ENCODE measurements around the gene LIMS1. TPM values are rescaled to one million over a fixed set of nuclear protein-coding genes. Genes with fewer than 3 reads are reported as not detected.
"Not testable (repeated sequence)": the region's sequence is repeated elsewhere in the genome, so short reads cannot be mapped to it uniquely, and the experiment has no call there.

Gene LIMS1
- total RNA-seq, 1 donor from 2014 or later, result 97.6 TPM

- Histone ChIP-seq H3K36me3 (no peaks in the 10 kb centered on the region), H3K4me3 (no peak overlapping the region), H3K4me1 (no peaks in the 10 kb centered on the region), H3K9me3 (no peaks in the 10 kb centered on the region), H3K27me3 (no peaks in the 10 kb centered on the region), H3K27ac (no peak overlapping the region)
- ATAC-seq (no peak), DNase-seq (no peak)
- intact Hi-C loops (cut with DNase I), result no loop called here
- TF ChIP-seq CTCF (IDR thresholded peaks at IDR 0.05), result no peak
These were observed 173.0 kb downstream of the LIMS1 start for GRCh38 chr2:108707300-108707699.

GRCh38 chr2:108716971-108717370 is 182.7 kb downstream of the LIMS1 start:
- DNase-seq; H3K9me3 ChIP-seq; H3K27me3 ChIP-seq; H3K36me3 ChIP-seq; H3K27ac ChIP-seq; intact Hi-C loops (cut with DNase I); ATAC-seq; H3K4me3 ChIP-seq: not testable (repeated sequence)
- peaks cover 13% of the 10 kb centered on the region for H3K4me1 ChIP-seq

GRCh38 chr2:108719149-108720044 is 185.1 kb downstream of the LIMS1 start, which contains the start of gene RANBP2:
TSS of gene RANBP2 (plus strand) at chr2:108719482. CDS start at chr2:108719607, 125 bp downstream.
- H3K27me3 ChIP-seq, result no peaks in the 10 kb centered on the region
- H3K36me3 ChIP-seq, result no peaks in the 10 kb centered on the region
- H3K27ac ChIP-seq, result peak within 1 kb of the TSS; percentile 98
- intact Hi-C loops (cut with DNase I), result no loop called here
- DNase-seq (peak; percentile 98), ATAC-seq (peak; percentile 100)
- no peaks in the 10 kb centered on the region for H3K9me3 ChIP-seq
- H3K4me3 ChIP-seq, result peak within 1 kb of the TSS; percentile 81
- H3K4me1 ChIP-seq, result peaks cover 26% of the 10 kb centered on the region
- TF ChIP-seq CTCF (IDR thresholded peaks at IDR 0.05), result no peak

- intact Hi-C loops (cut with DNase I); H3K27ac ChIP-seq; DNase-seq: not testable (repeated sequence)
These were observed 191.8 kb downstream of the LIMS1 start for GRCh38 chr2:108726048-108726447.

GRCh38 chr2:108734656-108735055 is 200.4 kb downstream of the LIMS1 start:
- H3K27ac ChIP-seq; intact Hi-C loops (cut with DNase I); DNase-seq; H3K9me3 ChIP-seq; H3K4me3 ChIP-seq; H3K27me3 ChIP-seq; ATAC-seq; H3K4me1 ChIP-seq: not testable (repeated sequence)
- peaks cover 53% of the 10 kb centered on the region for H3K36me3 ChIP-seq

More at GRCh38 chr2:108726048-108726447, 191.8 kb downstream of the LIMS1 start:
- ATAC-seq, H3K36me3 ChIP-seq, H3K4me3 ChIP-seq, H3K27me3 ChIP-seq, H3K9me3 ChIP-seq: not testable (repeated sequence)
- H3K4me1 ChIP-seq, result peaks cover 24% of the 10 kb centered on the region

Other genes starting within 250 kb of the LIMS1 start
- 5.8 TPM for gene SULT1C2, start 245.6 kb upstream of the LIMS1 start, total RNA-seq
- gene SULT1C4, start 156.5 kb upstream of the LIMS1 start, total RNA-seq, result 11.6 TPM
- 54.5 TPM for gene GCC2, start 85.3 kb upstream of the LIMS1 start, total RNA-seq
- 77.0 TPM for gene RANBP2, start 185.0 kb downstream of the LIMS1 start, total RNA-seq